Keratinocyte (primary cell): ENCODE measurements around the gene ADAMTS2. TPM values are rescaled to one million over a fixed set of nuclear protein-coding genes. Genes with fewer than 3 reads are reported as not detected.

Experiments
- DNase-seq: peaks from one replicate; pipeline ENCODE4 v3.0.0-alpha.2; 2011; ENCODE audit warnings: low read depth, missing footprints, low spot score
- FAIRE-seq: peaks from 2 replicates; lab custom pipeline; 2011; peaks lifted over from hg19 to GRCh38; lab: Jason Lieb, UNC
- H2AFZ ChIP-seq: 2 replicates; pipeline ENCODE4 v1.6.0; 2012; ENCODE audit warnings: low read length, control low read depth, inconsistent platforms; ENCODE audit not compliant: control insufficient read depth
- H3K27ac ChIP-seq: 2 replicates; pipeline ENCODE4 v1.5.1; 2011; ENCODE audit warnings: low read length; ENCODE audit not compliant: control insufficient read depth, insufficient read depth
- H3K27me3 ChIP-seq: 3 replicates; pipeline ENCODE4 v1.6.0; 2011; ENCODE audit warnings: low read length; ENCODE audit not compliant: control insufficient read depth, insufficient read depth; ENCODE audit errors: extremely low read depth
- H3K36me3 ChIP-seq, 2 experiments: 2 replicates in 1 of 2; 3 replicates in 1 of 2; pipeline ENCODE4 v1.5.1; 2011; ENCODE audit warnings: low read length in 2 of 2, mild to moderate bottlenecking in 1 of 2; ENCODE audit not compliant: control insufficient read depth in 2 of 2, insufficient read depth in 2 of 2; ENCODE audit errors: extremely low read depth in 1 of 2
- H3K4me1 ChIP-seq: 3 replicates; pipeline ENCODE4 v1.5.1; 2011; ENCODE audit warnings: low read length; ENCODE audit not compliant: control insufficient read depth, insufficient read depth; ENCODE audit errors: extremely low read depth
- H3K4me2 ChIP-seq: 3 replicates; pipeline ENCODE4 v1.6.0; 2011; ENCODE audit warnings: low read depth, low read length; ENCODE audit not compliant: control insufficient read depth, insufficient read depth; ENCODE audit errors: extremely low read depth
- H3K4me3 ChIP-seq, 3 experiments: fragments of 200-600 bp in 1 of 3; sonication (generic) in 1 of 3; 2 replicates in 2 of 3; 3 replicates in 1 of 3; pipeline ENCODE4 v1.5.1; 2011 to 2016; ENCODE audit warnings: low read length in 3 of 3, mild to moderate bottlenecking in 3 of 3, control low read depth in 2 of 3, inconsistent platforms in 1 of 3, low read depth in 1 of 3, mixed read lengths in 1 of 3, mixed run types in 1 of 3, moderate library complexity in 1 of 3; ENCODE audit not compliant: control insufficient read depth in 2 of 3, insufficient read depth in 2 of 3; ENCODE audit errors: extremely low read depth in 1 of 3
- H3K79me2 ChIP-seq: 2 replicates; pipeline ENCODE4 v1.6.0; 2012; ENCODE audit warnings: low read length; ENCODE audit not compliant: control insufficient read depth, insufficient read depth
- H3K9ac ChIP-seq: 3 replicates; pipeline ENCODE4 v1.6.0; 2011; ENCODE audit warnings: low read length; ENCODE audit not compliant: control insufficient read depth, insufficient read depth; ENCODE audit errors: extremely low read depth
- H3K9me1 ChIP-seq: 3 replicates; pipeline ENCODE4 v1.6.0; 2011; ENCODE audit warnings: low read length; ENCODE audit not compliant: control insufficient read depth, insufficient read depth; ENCODE audit errors: extremely low read depth
- H3K9me3 ChIP-seq: 2 replicates; pipeline ENCODE4 v1.5.1; 2012; ENCODE audit warnings: low read depth, low read length; ENCODE audit not compliant: control insufficient read depth
- H4K20me1 ChIP-seq: 3 replicates; pipeline ENCODE4 v1.6.0; 2011; ENCODE audit warnings: low read length; ENCODE audit not compliant: control insufficient read depth, insufficient read depth; ENCODE audit errors: extremely low read depth
- EZH2 ChIP-seq: IDR thresholded peaks from one replicate; pipeline ENCODE4 v1.6.1; 2012; ENCODE audit warnings: inconsistent platforms, mild to moderate bottlenecking, low read length, moderate library complexity
- dilution Hi-C: fragments of 300-500 bp; cut with MboI; formaldehyde crosslinking; loops from one replicate; pipeline ENCODE4 v1.7.0; 2020; ENCODE audit warnings: low sequenced_read_pairs; ENCODE audit not compliant: extremely low pct_ligation_motif_present
- polyA plus RNA-seq, 5 experiments: library from polyadenylated mRNA; depleted of rRNA in 3 of 5; stranded (reverse) in 3 of 5; stranded (forward) in 1 of 5; unstranded in 1 of 5; fragments of >200 nt; gene quantifications; 1 replicate in 1 of 5; 2 replicates in 3 of 5; 3 replicates in 1 of 5; pipeline versions ENCODE4 v1.2.1 to v1.2.3, GENCODE V29; 2011 to 2012; ENCODE audit warnings: missing spikeins in 2 of 5, low read depth in 1 of 5, low replicate concordance in 1 of 5
- TF ChIP-seq, protein P1 (sequence below), 3 experiments: IDR thresholded peaks in 1 of 3; conservative IDR thresholded peaks in 1 of 3; optimal IDR thresholded peaks in 1 of 3; 2 replicates in 2 of 3; 3 replicates in 1 of 3; pipeline versions ENCODE3 to v1.5.1; 2011; ENCODE audit warnings: low read length in 3 of 3, mild to moderate bottlenecking in 3 of 3, moderate library complexity in 2 of 3, control low read depth in 1 of 3, inconsistent platforms in 1 of 3; ENCODE audit not compliant: insufficient read depth in 2 of 3; ENCODE audit errors: extremely low read depth in 1 of 3

The ADAMTS2 gene
- polyA plus RNA-seq, 1 donor (not counting 4 experiments of a cell fraction or from before 2014, with no cell fraction given): not detected

DNA sequence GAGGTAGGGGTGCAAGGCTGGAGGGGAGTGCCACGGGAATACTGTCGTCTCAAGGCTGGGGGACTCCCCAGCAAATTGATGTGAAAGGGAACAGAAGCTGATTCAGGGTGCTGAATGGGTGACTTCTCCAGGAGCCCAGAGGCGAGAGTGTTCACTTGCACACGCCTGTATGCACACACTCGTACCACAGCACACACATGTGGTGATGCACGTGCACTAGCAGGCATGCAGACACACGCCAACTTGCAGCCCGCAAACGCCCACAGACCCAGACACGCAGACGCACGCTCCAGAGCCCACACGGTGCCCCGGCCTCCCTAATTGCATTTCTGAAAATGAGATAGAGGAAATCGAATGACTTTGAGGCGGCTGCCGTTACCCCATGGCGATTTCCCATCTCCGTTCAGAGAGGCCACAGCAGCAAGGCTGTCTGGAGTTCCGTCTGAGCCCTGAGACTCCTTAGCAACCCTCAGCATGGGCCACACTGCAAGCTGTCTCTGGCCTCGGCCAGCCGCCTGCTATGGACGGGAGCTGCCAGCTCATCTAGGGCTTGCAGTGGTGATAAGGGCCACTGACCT, 9.1 kb upstream of the ADAMTS2 start:
- H3K27ac ChIP-seq: no peak overlapping the region
- FAIRE-seq (no peak), DNase-seq (no peak)
- H3K27me3 ChIP-seq: no peaks in the 10 kb centered on the region
- no peaks in the 10 kb centered on the region for H4K20me1 ChIP-seq
- H3K4me2 ChIP-seq: no peak overlapping the region
- TF ChIP-seq EZH2: no peak
- TF ChIP-seq, protein P1, sequence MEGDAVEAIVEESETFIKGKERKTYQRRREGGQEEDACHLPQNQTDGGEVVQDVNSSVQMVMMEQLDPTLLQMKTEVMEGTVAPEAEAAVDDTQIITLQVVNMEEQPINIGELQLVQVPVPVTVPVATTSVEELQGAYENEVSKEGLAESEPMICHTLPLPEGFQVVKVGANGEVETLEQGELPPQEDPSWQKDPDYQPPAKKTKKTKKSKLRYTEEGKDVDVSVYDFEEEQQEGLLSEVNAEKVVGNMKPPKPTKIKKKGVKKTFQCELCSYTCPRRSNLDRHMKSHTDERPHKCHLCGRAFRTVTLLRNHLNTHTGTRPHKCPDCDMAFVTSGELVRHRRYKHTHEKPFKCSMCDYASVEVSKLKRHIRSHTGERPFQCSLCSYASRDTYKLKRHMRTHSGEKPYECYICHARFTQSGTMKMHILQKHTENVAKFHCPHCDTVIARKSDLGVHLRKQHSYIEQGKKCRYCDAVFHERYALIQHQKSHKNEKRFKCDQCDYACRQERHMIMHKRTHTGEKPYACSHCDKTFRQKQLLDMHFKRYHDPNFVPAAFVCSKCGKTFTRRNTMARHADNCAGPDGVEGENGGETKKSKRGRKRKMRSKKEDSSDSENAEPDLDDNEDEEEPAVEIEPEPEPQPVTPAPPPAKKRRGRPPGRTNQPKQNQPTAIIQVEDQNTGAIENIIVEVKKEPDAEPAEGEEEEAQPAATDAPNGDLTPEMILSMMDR (optimal IDR thresholded peaks at IDR 0.05 in 1 of 3, IDR thresholded peaks at IDR 0.05 in 1 of 3, conservative IDR thresholded peaks at IDR 0.05 in 1 of 3; ENCODE audit: extremely low read depth in 1 of 3, insufficient read depth in 2 of 3, low read length in 3 of 3): no peak
- no peaks in the 10 kb centered on the region for H3K9me1 ChIP-seq
- H3K9ac ChIP-seq: no peak overlapping the region
- dilution Hi-C loops: no loop called here
- no peak overlapping the region for H3K4me3 ChIP-seq
- H3K36me3 ChIP-seq: no peaks in the 10 kb centered on the region
- no peak overlapping the region for H2AFZ ChIP-seq
- H3K4me1 ChIP-seq: no peaks in the 10 kb centered on the region
- H3K9me3 ChIP-seq: peaks cover 2% of the 10 kb centered on the region
- H3K79me2 ChIP-seq: no peaks in the 10 kb centered on the region

DNA sequence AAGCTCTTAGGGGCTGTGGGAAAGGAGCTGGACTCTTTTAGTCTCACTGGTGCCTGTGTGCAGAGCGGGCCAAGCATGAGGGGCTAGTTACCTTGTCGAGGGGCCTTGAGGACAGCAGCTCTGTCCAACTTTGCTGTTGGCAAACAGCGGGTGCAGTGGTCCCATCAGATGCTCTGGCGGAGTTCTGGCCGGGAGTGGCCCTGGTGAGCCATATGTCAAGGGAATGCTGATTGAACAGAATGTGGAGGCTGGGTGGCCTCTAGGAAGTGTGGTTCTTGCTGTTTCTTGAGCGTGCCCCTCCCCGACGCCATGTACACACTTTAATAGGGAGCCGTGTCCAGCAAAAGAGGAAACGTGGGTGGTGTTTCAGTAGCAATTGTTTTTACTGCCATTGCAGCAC, 3.6 kb upstream of the ADAMTS2 start:
- dilution Hi-C loops: no loop called here
- TF ChIP-seq, protein P1 (optimal IDR thresholded peaks at IDR 0.05 in 1 of 3, IDR thresholded peaks at IDR 0.05 in 1 of 3, conservative IDR thresholded peaks at IDR 0.05 in 1 of 3; ENCODE audit: extremely low read depth in 1 of 3, insufficient read depth in 2 of 3, low read length in 3 of 3): no peak
- no peak for TF ChIP-seq EZH2
- no peaks in the 10 kb centered on the region for H3K4me1 ChIP-seq
- H3K9ac ChIP-seq: no peak overlapping the region
- H3K79me2 ChIP-seq: no peaks in the 10 kb centered on the region
- H3K27ac ChIP-seq: no peak overlapping the region
- H3K9me1 ChIP-seq: no peaks in the 10 kb centered on the region
- no peak for FAIRE-seq
- no peak for DNase-seq
- no peak overlapping the region for H3K4me3 ChIP-seq
- H2AFZ ChIP-seq: no peak overlapping the region
- no peaks in the 10 kb centered on the region for H4K20me1 ChIP-seq
- H3K9me3 ChIP-seq: no peaks in the 10 kb centered on the region
- peaks cover 26% of the 10 kb centered on the region for H3K27me3 ChIP-seq
- H3K4me2 ChIP-seq: no peak overlapping the region
- H3K36me3 ChIP-seq: no peaks in the 10 kb centered on the region
